HEK293 (cell line): ENCODE data around the gene UBALD2.

Experiments used
- CTCF ChIA-PET: fragments of 350-600 bp; formaldehyde crosslinking; extraction: SDS; loops from one replicate; lab custom pipeline; 2021; ENCODE audit warnings: antibody characterized with exemption; lab: Yijun Ruan, JAX
- POLR2A ChIA-PET: fragments of 300-600 bp; formaldehyde crosslinking; extraction: SDS; loops from one replicate; lab custom pipeline; 2020; ENCODE audit warnings: antibody characterized with exemption, inconsistent platforms; lab: Yijun Ruan, JAX
- H3K27ac ChIP-seq: fragments of 200-500 bp; sonication (Bioruptor generic); 2 replicates; pipeline ENCODE4 v1.5.1; 2014; ENCODE audit warnings: low read depth, low read length, control low read depth, inconsistent platforms; ENCODE audit errors: extremely low read depth
- H3K36me3 ChIP-seq, 2 experiments: fragments of 200-500 bp in 1 of 2; sonication (Bioruptor generic) in 1 of 2; 1 replicate in 1 of 2; 2 replicates in 1 of 2; pipeline ENCODE4 v1.5.1; 2014 to 2017; ENCODE audit warnings: inconsistent platforms in 2 of 2, low read length in 2 of 2; ENCODE audit not compliant: control insufficient read depth in 2 of 2, insufficient read depth in 1 of 2
- H3K4me1 ChIP-seq: fragments of 200-500 bp; sonication (Bioruptor generic); 2 replicates; pipeline ENCODE4 v1.5.1; 2014; ENCODE audit warnings: mild to moderate bottlenecking, low read length, inconsistent platforms; ENCODE audit not compliant: control insufficient read depth, insufficient read depth
- H3K4me3 ChIP-seq: 2 replicates; pipeline ENCODE4 v1.5.1; 2011; ENCODE audit warnings: low read depth, mild to moderate bottlenecking, control low read depth, low read length, moderate library complexity
- H3K9me3 ChIP-seq: fragments of 200-500 bp; sonication (Bioruptor generic); 2 replicates; pipeline ENCODE4 v1.5.1; 2014; ENCODE audit warnings: low read depth, low read length, inconsistent platforms; ENCODE audit not compliant: control insufficient read depth, insufficient read depth
- ATF2 ChIP-seq: fragments of 450-650 bp; formaldehyde crosslinking; IDR thresholded peaks from 2 replicates; pipeline ENCODE4 v1.5.1; 2016; ENCODE audit warnings: missing biosample characterization, missing genetic modification characterization, low read depth
- GLIS2 ChIP-seq: fragments of 450-650 bp; formaldehyde crosslinking; IDR thresholded peaks from 2 replicates; pipeline ENCODE4 v1.5.1; 2016; ENCODE audit warnings: missing biosample characterization, missing genetic modification characterization
- HIC1 ChIP-seq: fragments of 450-650 bp; formaldehyde crosslinking; IDR thresholded peaks from 2 replicates; pipeline ENCODE4 v1.5.1; 2016; ENCODE audit warnings: missing biosample characterization, missing genetic modification characterization
- KLF16 ChIP-seq: fragments of 450-650 bp; formaldehyde crosslinking; IDR thresholded peaks from 2 replicates; pipeline ENCODE4 v1.5.1; 2017; ENCODE audit warnings: missing biosample characterization, missing genetic modification characterization
- KLF9 ChIP-seq: fragments of 450-650 bp; formaldehyde crosslinking; IDR thresholded peaks from 2 replicates; pipeline ENCODE4 v1.5.1; 2016; ENCODE audit warnings: missing biosample characterization, missing genetic modification characterization, low read depth
- PRDM10 ChIP-seq: fragments of 450-650 bp; formaldehyde crosslinking; IDR thresholded peaks from 2 replicates; pipeline ENCODE4 v1.5.1; 2016; ENCODE audit warnings: missing biosample characterization, missing genetic modification characterization
- PRDM4 ChIP-seq: fragments of 450-650 bp; formaldehyde crosslinking; IDR thresholded peaks from 2 replicates; pipeline ENCODE4 v1.5.1; 2017; ENCODE audit warnings: missing biosample characterization, missing genetic modification characterization
- SP2 ChIP-seq: fragments of 450-650 bp; formaldehyde crosslinking; IDR thresholded peaks from 2 replicates; pipeline ENCODE4 v1.5.1; 2016; ENCODE audit warnings: missing biosample characterization, missing genetic modification characterization
- ZBTB10 ChIP-seq: fragments of 450-650 bp; formaldehyde crosslinking; IDR thresholded peaks from 2 replicates; pipeline ENCODE4 v1.5.1; 2016; ENCODE audit warnings: missing biosample characterization, missing genetic modification characterization
- ZBTB49 ChIP-seq: fragments of 450-650 bp; formaldehyde crosslinking; IDR thresholded peaks from 2 replicates; pipeline ENCODE4 v1.5.1; 2016; ENCODE audit warnings: missing biosample characterization, missing genetic modification characterization, low read depth
- ZIC2 ChIP-seq: fragments of 450-650 bp; formaldehyde crosslinking; IDR thresholded peaks from 2 replicates; pipeline ENCODE4 v1.5.1; 2016; ENCODE audit warnings: missing biosample characterization, missing genetic modification characterization
- ZNF2 ChIP-seq: fragments of 450-650 bp; formaldehyde crosslinking; IDR thresholded peaks from 2 replicates; pipeline ENCODE4 v1.5.1; 2016; ENCODE audit warnings: missing biosample characterization, missing genetic modification characterization
- ZNF24 ChIP-seq: fragments of 450-650 bp; formaldehyde crosslinking; IDR thresholded peaks from 2 replicates; pipeline ENCODE4 v1.5.1; 2016; ENCODE audit warnings: missing biosample characterization, missing genetic modification characterization
- ZNF324 ChIP-seq: fragments of 450-650 bp; formaldehyde crosslinking; IDR thresholded peaks from 2 replicates; pipeline ENCODE4 v1.5.1; 2016; ENCODE audit warnings: missing biosample characterization, missing genetic modification characterization
- ZNF335 ChIP-seq: fragments of 450-650 bp; formaldehyde crosslinking; conservative IDR thresholded peaks from 2 replicates; pipeline ENCODE4 v1.5.1; 2016; ENCODE audit warnings: missing biosample characterization, missing genetic modification characterization
- ZNF510 ChIP-seq: fragments of 450-650 bp; formaldehyde crosslinking; IDR thresholded peaks from 2 replicates; pipeline ENCODE4 v1.5.1; 2018; ENCODE audit warnings: mild to moderate bottlenecking, missing genetic modification characterization, missing biosample characterization; ENCODE audit not compliant: insufficient replicate concordance
- ZNF629 ChIP-seq: fragments of 450-650 bp; formaldehyde crosslinking; IDR thresholded peaks from 2 replicates; pipeline ENCODE4 v1.5.1; 2017; ENCODE audit warnings: missing biosample characterization, missing genetic modification characterization
- ZNF677 ChIP-seq: fragments of 450-650 bp; IDR thresholded peaks from 2 replicates; pipeline ENCODE4 v1.5.0; 2018; ENCODE audit warnings: missing biosample characterization, mild to moderate bottlenecking, missing genetic modification characterization, moderate library complexity
- ZNF76 ChIP-seq: fragments of 450-650 bp; formaldehyde crosslinking; IDR thresholded peaks from 2 replicates; pipeline ENCODE4; 2016; ENCODE audit warnings: low read depth, missing biosample characterization, missing genetic modification characterization, borderline replicate concordance
- ZSCAN30 ChIP-seq: fragments of 450-650 bp; IDR thresholded peaks from 2 replicates; pipeline ENCODE4 v1.5.1; 2018; ENCODE audit warnings: missing biosample characterization, mild to moderate bottlenecking, missing genetic modification characterization, moderate library complexity

Gene UBALD2

GRCh38 chr17:76264755-76265623 lies at the start of gene UBALD2:
Gene UBALD2 (plus strand): TSS chr17:76265348. CDS start chr17:76265506, 158 bp downstream.
- CTCF ChIA-PET, result interaction anchor here (0.6 to 6.4 kb wide), 8 partner anchors 9 to 258 kb away, joined by 3 to 47 read pairs (median 4); no protein-coding TSS in a partner anchor
- H3K4me3 ChIP-seq, result peak within 1 kb of the TSS; percentile 89
- H3K27ac ChIP-seq, result peak within 1 kb of the TSS; percentile 81
- no peaks in the 10 kb centered on the region for H3K9me3 ChIP-seq
- POLR2A ChIA-PET, result interaction anchor here (0.6 to 1.7 kb wide), 27 partner anchors 9 to 409 kb away, joined by 3 to 17 read pairs (median 5); partner anchors contain the start of genes FBF1, PRPSAP1, RNF157 and WBP2
- no peaks in the 10 kb centered on the region; the same call in 1 of the 2 replicates for H3K4me1 ChIP-seq
- H3K36me3 ChIP-seq, result peaks cover 5 to 17% of the 10 kb centered on the region in 2 experiments; a peak in 2 of 3 replicates
- TF ChIP-seq ZNF2 (no peak), ZSCAN30 (tag by site-specific recombination) (0 out of 2 replicates have a peak, but pooled peaks have one; percentile 20), ZNF629 (peak; percentile 77), GLIS2 (tag by site-specific recombination) (peak; percentile 100), PRDM10 (tag by site-specific recombination) (peak; percentile 82), KLF16 (0 out of 2 replicates have a peak, but pooled peaks have one; percentile 31), KLF9 (no peak), PRDM4 (peak; percentile 66; the same call in 1 of the 2 replicates), ZNF677 (tag by site-specific recombination) (no peak), ZBTB10 (tag by site-specific recombination) (no peak), ATF2 (tag by site-specific recombination) (peak; percentile 83), ZIC2 (tag by site-specific recombination) (peak; percentile 33), ZBTB49 (tag by site-specific recombination) (no peak), ZNF335 (tag by site-specific recombination) (peak; percentile 46), ZNF510 (no peak), ZNF76 (peak; percentile 52; the same call in 1 of the 2 replicates), ZNF324 (tag by site-specific recombination) (no peak), SP2 (tag by site-specific recombination) (peak; percentile 99), ZNF24 (peak; percentile 100), HIC1 (tag by site-specific recombination) (no peak)
